Liver (tissue), 9 donors: ENCODE results near the gene TNS3. TPM values are rescaled to one million over a fixed set of nuclear protein-coding genes. Genes with fewer than 3 reads are reported as not detected.

Experiments used
- DNase-seq: peaks from one replicate; pipeline ENCODE4 v3.0.0-alpha.2; 2017; ENCODE audit warnings: low spot score
- H3K27ac ChIP-seq, 2 donors: one replicate each; pipeline ENCODE4 v1.7.0; 2013; ENCODE audit warnings: inconsistent platforms in 2 of 2, low read length in 2 of 2, control low read depth in 1 of 2, low read depth in 1 of 2, mild to moderate bottlenecking in 1 of 2
- H3K27me3 ChIP-seq, 4 donors: one replicate each; pipeline versions ENCODE4 v1.6.1 to v1.7.0; 2013; ENCODE audit warnings: low read length in 3 of 4, inconsistent platforms in 1 of 4, mild to moderate bottlenecking in 1 of 4, moderate library complexity in 1 of 4; ENCODE audit not compliant: control insufficient read depth in 4 of 4, insufficient read depth in 4 of 4
- H3K36me3 ChIP-seq, 4 donors: one replicate each; pipeline versions ENCODE4 v1.6.1 to v1.7.0; 2013; ENCODE audit warnings: low read length in 3 of 4, mild to moderate bottlenecking in 3 of 4, low read depth in 1 of 4, moderate library complexity in 1 of 4; ENCODE audit not compliant: control insufficient read depth in 4 of 4, insufficient read depth in 3 of 4
- H3K4me1 ChIP-seq, 4 donors: one replicate each; pipeline versions ENCODE4 v1.6.1 to v1.7.0; 2013; ENCODE audit warnings: low read length in 3 of 4, mild to moderate bottlenecking in 3 of 4, moderate library complexity in 1 of 4; ENCODE audit not compliant: control insufficient read depth in 4 of 4, insufficient read depth in 4 of 4
- H3K4me3 ChIP-seq, 3 donors: one replicate each; pipeline versions ENCODE4 v1.6.1 to v1.7.0; 2013; ENCODE audit warnings: low read length in 3 of 3, control low read depth in 1 of 3, low read depth in 1 of 3, mild to moderate bottlenecking in 1 of 3
- H3K9ac ChIP-seq, 2 donors: one replicate each; pipeline ENCODE4 v1.7.0; 2013; ENCODE audit warnings: low read length in 2 of 2, mild to moderate bottlenecking in 2 of 2, moderate library complexity in 2 of 2, control low read depth in 1 of 2, low read depth in 1 of 2
- H3K9me3 ChIP-seq, 4 donors: one replicate each; pipeline versions ENCODE4 v1.6.1 to v1.7.0; 2013; ENCODE audit warnings: low read length in 3 of 4; ENCODE audit not compliant: control insufficient read depth in 4 of 4
- EGR1 ChIP-seq, 2 donors: IDR thresholded peaks; 2 replicates each; pipeline ENCODE4 v1.6.1; 2016 to 2018; ENCODE audit warnings: antibody characterized with exemption in 2 of 2, low read depth in 2 of 2
- FOXA1 ChIP-seq: IDR thresholded peaks from 2 replicates; pipeline ENCODE4 v1.6.1; 2016; ENCODE audit warnings: antibody characterized with exemption
- FOXA2 ChIP-seq: IDR thresholded peaks from 2 replicates; pipeline ENCODE4 v1.6.1; 2016; ENCODE audit warnings: antibody characterized with exemption
- GABPA ChIP-seq, 2 donors: IDR thresholded peaks in 1 of 2; conservative IDR thresholded peaks in 1 of 2; 2 replicates each; pipeline ENCODE4 v1.6.1; 2016; ENCODE audit warnings: antibody characterized with exemption in 2 of 2, mild to moderate bottlenecking in 1 of 2, moderate library complexity in 1 of 2
- HNF4A ChIP-seq, 2 donors: conservative IDR thresholded peaks; 2 replicates each; pipeline ENCODE4 v1.6.1; 2016; ENCODE audit warnings: antibody characterized with exemption in 2 of 2, mild to moderate bottlenecking in 2 of 2
- HNF4G ChIP-seq: IDR thresholded peaks from 2 replicates; pipeline ENCODE4 v1.6.1; 2016; ENCODE audit warnings: antibody characterized with exemption
- JUND ChIP-seq, 2 donors: IDR thresholded peaks; 2 replicates each; pipeline ENCODE4 v1.6.1; 2016; ENCODE audit warnings: antibody characterized with exemption in 2 of 2
- MAX ChIP-seq: IDR thresholded peaks from 2 replicates; pipeline ENCODE4 v1.6.1; 2016; ENCODE audit warnings: antibody characterized with exemption
- NR2F2 ChIP-seq: IDR thresholded peaks from 2 replicates; pipeline ENCODE4 v1.6.1; 2016; ENCODE audit warnings: antibody characterized with exemption
- RAD21 ChIP-seq, 2 donors: IDR thresholded peaks; 2 replicates each; pipeline ENCODE4 v1.6.1; 2016; ENCODE audit warnings: antibody characterized with exemption in 2 of 2, mild to moderate bottlenecking in 2 of 2
- REST ChIP-seq: IDR thresholded peaks from 2 replicates; pipeline ENCODE4 v1.6.1; 2016; ENCODE audit warnings: antibody characterized with exemption, mild to moderate bottlenecking
- RXRA ChIP-seq, 2 donors: IDR thresholded peaks; 2 replicates each; pipeline ENCODE4 v1.6.1; 2017 to 2018; ENCODE audit warnings: antibody characterized with exemption in 2 of 2, mild to moderate bottlenecking in 1 of 2
- SP1 ChIP-seq: IDR thresholded peaks from 2 replicates; pipeline ENCODE4 v1.6.1; 2018; ENCODE audit warnings: antibody characterized with exemption, mild to moderate bottlenecking
- TAF1 ChIP-seq: conservative IDR thresholded peaks from 2 replicates; pipeline ENCODE4 v1.6.1; 2016; ENCODE audit warnings: antibody characterized with exemption, mild to moderate bottlenecking
- YY1 ChIP-seq: IDR thresholded peaks from 2 replicates; pipeline ENCODE4 v1.6.1; 2016; ENCODE audit warnings: antibody characterized with exemption, mild to moderate bottlenecking
- ZBTB33 ChIP-seq: IDR thresholded peaks from 2 replicates; pipeline ENCODE4 v1.6.1; 2016; ENCODE audit warnings: antibody characterized with exemption
- WGBS: extraction: QIAGEN DNeasy Blood & Tissue Kit; methylation state at CpG from one replicate; pipeline ENCODE4 v1.1.7; 2013; 5-methylcytosine and 5-hydroxymethylcytosine counted together
- polyA plus RNA-seq, 2 donors: library from polyadenylated mRNA; stranded (reverse) in 1 of 2; unstranded in 1 of 2; fragments of 200-250 nt in 1 of 2; fragments of >200 nt in 1 of 2; fragmentation: Nextera tagmentation in 1 of 2; extraction: Ambion mirVana in 1 of 2; gene quantifications; one replicate each; pipeline versions ENCODE4 v1.2.1 to v1.2.3, GENCODE V29; 2013 to 2015
- total RNA-seq, 2 donors: library from RNA; depleted of rRNA; stranded (reverse); fragments of >200 nt; gene quantifications; one replicate each; pipeline ENCODE4 v1.2.3, GENCODE V29; 2014
- TF ChIP-seq, protein P1 (sequence below): IDR thresholded peaks from 2 replicates; pipeline ENCODE4 v1.6.1; 2016; ENCODE audit warnings: antibody characterized with exemption
- TF ChIP-seq, protein P2 (sequence below): fragments of 150-350 bp; IDR thresholded peaks from 2 replicates; pipeline ENCODE4 v1.5.1; 2017; ENCODE audit warnings: improper control_type of control experiment, low read depth, low read length; ENCODE audit not compliant: missing input control
- donor health status: healthy.
- donor health status: healthy.
- donor health status: healthy.
- donor health status: healthy.
- donor health status: healthy.

TNS3 gene
- total and polyA plus RNA-seq, 4 donors, result 16.8 to 100 (median 29.5) TPM

DNA sequence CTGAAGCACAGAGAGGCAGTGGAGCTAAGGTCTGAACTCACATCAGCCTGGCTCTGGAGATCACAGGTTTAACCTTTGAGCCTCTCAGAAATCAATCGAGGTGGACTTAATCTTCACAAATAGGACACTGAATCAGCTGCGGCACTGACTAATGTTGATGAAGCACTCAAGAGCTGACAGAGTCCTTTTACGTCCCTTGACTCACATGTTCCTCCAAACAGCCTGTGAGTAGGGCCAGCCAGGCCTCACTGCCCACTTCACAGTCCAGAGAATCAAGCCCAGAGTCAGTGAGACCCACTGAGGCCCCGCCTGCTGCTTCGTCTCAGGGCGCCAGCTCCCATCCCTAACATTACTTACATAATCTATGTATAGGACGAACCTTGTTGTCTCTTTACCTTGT lies 63.1 kb downstream of the TNS3 start:
- Histone ChIP-seq H3K9ac (peak overlapping the region; percentile 44 to 49), H3K27ac (peak overlapping the region; percentile 82 to 97), H3K4me3 (no peak overlapping the region), H3K36me3 (peaks cover 0 to 4% (median 0%) of the 10 kb centered on the region in 4 donors), H3K9me3 (no peaks in the 10 kb centered on the region), H3K27me3 (no peaks in the 10 kb centered on the region), H3K4me1 (peaks cover 37 to 60% (median 48%) of the 10 kb centered on the region in 4 donors)
- 58% methylated on average over 7 of the region's 7 CpGs for WGBS
- no peak for DNase-seq
- TF ChIP-seq ZBTB33 (no peak), REST (no peak), RXRA (IDR thresholded peaks at IDR 0.05) (peak; percentile 77 to 88), JUND (IDR thresholded peaks at IDR 0.05) (peak; percentile 70 to 76), GABPA (IDR thresholded peaks at IDR 0.05 in 1 of 2, conservative IDR thresholded peaks at IDR 0.05 in 1 of 2) (no peak), MAX (peak; percentile 41), RAD21 (IDR thresholded peaks at IDR 0.05) (peak; percentile 37 to 68), FOXA1 (peak; percentile 32), HNF4G (peak; percentile 72), FOXA2 (peak; percentile 7), NR2F2 (peak; percentile 36), SP1 (peak; percentile 74), TAF1 (no peak), EGR1 (IDR thresholded peaks at IDR 0.05; ENCODE audit: low read depth in 2 of 2) (no peak), YY1 (no peak), HNF4A (conservative IDR thresholded peaks at IDR 0.05) (peak; percentile 83 to 88)
- TF ChIP-seq, protein P1, sequence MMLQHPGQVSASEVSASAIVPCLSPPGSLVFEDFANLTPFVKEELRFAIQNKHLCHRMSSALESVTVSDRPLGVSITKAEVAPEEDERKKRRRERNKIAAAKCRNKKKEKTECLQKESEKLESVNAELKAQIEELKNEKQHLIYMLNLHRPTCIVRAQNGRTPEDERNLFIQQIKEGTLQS, result peak; percentile 33
- TF ChIP-seq, protein P2, sequence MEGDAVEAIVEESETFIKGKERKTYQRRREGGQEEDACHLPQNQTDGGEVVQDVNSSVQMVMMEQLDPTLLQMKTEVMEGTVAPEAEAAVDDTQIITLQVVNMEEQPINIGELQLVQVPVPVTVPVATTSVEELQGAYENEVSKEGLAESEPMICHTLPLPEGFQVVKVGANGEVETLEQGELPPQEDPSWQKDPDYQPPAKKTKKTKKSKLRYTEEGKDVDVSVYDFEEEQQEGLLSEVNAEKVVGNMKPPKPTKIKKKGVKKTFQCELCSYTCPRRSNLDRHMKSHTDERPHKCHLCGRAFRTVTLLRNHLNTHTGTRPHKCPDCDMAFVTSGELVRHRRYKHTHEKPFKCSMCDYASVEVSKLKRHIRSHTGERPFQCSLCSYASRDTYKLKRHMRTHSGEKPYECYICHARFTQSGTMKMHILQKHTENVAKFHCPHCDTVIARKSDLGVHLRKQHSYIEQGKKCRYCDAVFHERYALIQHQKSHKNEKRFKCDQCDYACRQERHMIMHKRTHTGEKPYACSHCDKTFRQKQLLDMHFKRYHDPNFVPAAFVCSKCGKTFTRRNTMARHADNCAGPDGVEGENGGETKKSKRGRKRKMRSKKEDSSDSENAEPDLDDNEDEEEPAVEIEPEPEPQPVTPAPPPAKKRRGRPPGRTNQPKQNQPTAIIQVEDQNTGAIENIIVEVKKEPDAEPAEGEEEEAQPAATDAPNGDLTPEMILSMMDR, result no peak
